Fibroblast of lung (primary cell): ENCODE results near the gene RXFP1. TPM values are rescaled to one million over a fixed set of nuclear protein-coding genes. Genes with fewer than 3 reads are reported as not detected.

Experiments used
- DNase-seq, 2 donors: peaks; one replicate each; pipeline versions ENCODE4 v3.0.0 to v3.0.0-alpha.2; 2010; ENCODE audit warnings: low read depth in 2 of 2
- H2AFZ ChIP-seq: 2 replicates; pipeline ENCODE4 v1.5.1; 2012; ENCODE audit warnings: low read length, control low read depth, inconsistent platforms
- H3K27ac ChIP-seq: 2 replicates; pipeline ENCODE4 v1.5.1; 2011; ENCODE audit warnings: low read length, control low read depth; ENCODE audit not compliant: insufficient read depth
- H3K27me3 ChIP-seq: 2 replicates; pipeline ENCODE4 v1.5.1; 2011; ENCODE audit warnings: mild to moderate bottlenecking, low read length; ENCODE audit not compliant: control insufficient read depth, insufficient read depth
- H3K36me3 ChIP-seq: 2 replicates; pipeline ENCODE4 v1.5.1; 2011; ENCODE audit warnings: low read length; ENCODE audit not compliant: control insufficient read depth, insufficient read depth
- H3K4me1 ChIP-seq: 2 replicates; pipeline ENCODE4 v1.5.1; 2011; ENCODE audit warnings: low read length; ENCODE audit not compliant: control insufficient read depth, insufficient read depth; ENCODE audit errors: extremely low read depth
- H3K4me2 ChIP-seq: 2 replicates; pipeline ENCODE4 v1.5.1; 2011; ENCODE audit warnings: low read length, control low read depth; ENCODE audit not compliant: insufficient read depth; ENCODE audit errors: extremely low read depth
- H3K4me3 ChIP-seq, 4 experiments: fragments of 200-600 bp in 1 of 4; sonication (generic) in 1 of 4; replicated peaks in 1 of 4; 2 replicates each; pipeline ENCODE4 v1.5.1; 2011 to 2016; ENCODE audit warnings: low read length in 4 of 4, low read depth in 3 of 4, mild to moderate bottlenecking in 3 of 4, control low read depth in 2 of 4, inconsistent platforms in 1 of 4, mixed read lengths in 1 of 4; ENCODE audit not compliant: insufficient read depth in 1 of 4; ENCODE audit errors: control extremely low read depth in 1 of 4
- H3K79me2 ChIP-seq: 2 replicates; pipeline ENCODE4 v1.5.1; 2012; ENCODE audit warnings: mild to moderate bottlenecking, low read length, inconsistent platforms; ENCODE audit not compliant: control insufficient read depth, insufficient read depth
- H3K9ac ChIP-seq: 2 replicates; pipeline ENCODE4 v1.5.1; 2011; ENCODE audit warnings: mild to moderate bottlenecking, low read length, control low read depth; ENCODE audit not compliant: insufficient read depth
- H3K9me3 ChIP-seq: 2 replicates; pipeline ENCODE4 v1.5.1; 2012; ENCODE audit warnings: low read depth, low read length; ENCODE audit not compliant: control insufficient read depth, insufficient read depth
- H4K20me1 ChIP-seq: 2 replicates; pipeline ENCODE4 v1.5.1; 2011; ENCODE audit warnings: low read length; ENCODE audit not compliant: control insufficient read depth, insufficient read depth; ENCODE audit errors: extremely low read depth
- CTCF ChIP-seq, 2 donors: IDR thresholded peaks in 1 of 2; conservative IDR thresholded peaks in 1 of 2; 1 replicate in 1 of 2; 2 replicates in 1 of 2; pipeline ENCODE4 v1.5.1; 2011 to 2012; ENCODE audit warnings: low read length in 2 of 2, control low read depth in 1 of 2, inconsistent platforms in 1 of 2, low read depth in 1 of 2, mild to moderate bottlenecking in 1 of 2
- EZH2 ChIP-seq: IDR thresholded peaks from 2 replicates; pipeline ENCODE4 v1.5.1; 2012; ENCODE audit warnings: low read length, control low read depth, mild to moderate bottlenecking; ENCODE audit errors: missing control alignments
- polyA plus RNA-seq, 2 donors: library from polyadenylated mRNA; depleted of rRNA in 1 of 2; stranded (reverse) in 1 of 2; unstranded in 1 of 2; fragments of >200 nt; gene quantifications; 2 replicates each; pipeline ENCODE4 v1.2.1, GENCODE V29; 2011 to 2012; ENCODE audit warnings: missing spikeins in 1 of 2
- total RNA-seq: library from RNA; depleted of rRNA; stranded (reverse); fragments of >200 nt; gene quantifications from 2 replicates; pipeline ENCODE4 v1.2.1, GENCODE V29; 2014

RXFP1 gene
- total and polyA plus RNA-seq, 2 donors (not counting 1 experiment from before 2014, with no cell fraction given): 0.10 to 1.3 TPM

- Histone ChIP-seq H3K4me3 (no peak overlapping the region), H3K27me3 (no peaks in the 10 kb centered on the region), H3K4me2 (no peak overlapping the region), H3K9ac (no peak overlapping the region), H3K9me3 (no peaks in the 10 kb centered on the region), H3K27ac (no peak overlapping the region), H3K4me1 (no peaks in the 10 kb centered on the region), H4K20me1 (no peaks in the 10 kb centered on the region), H2AFZ (no peak overlapping the region), H3K79me2 (no peaks in the 10 kb centered on the region), H3K36me3 (no peaks in the 10 kb centered on the region)
- TF ChIP-seq CTCF (conservative IDR thresholded peaks at IDR 0.05 in 1 of 2, IDR thresholded peaks at IDR 0.05 in 1 of 2; ENCODE audit: low read depth in 1 of 2, low read length in 2 of 2) (no peak), EZH2 (no peak)
- no peak for DNase-seq
Measured at GRCh38 chr4:158500054-158500453, 21.6 kb upstream of the RXFP1 start.

GRCh38 chr4:158513256-158513655, 8.4 kb upstream of the RXFP1 start:
- Histone ChIP-seq H3K79me2 (no peaks in the 10 kb centered on the region), H2AFZ (no peak overlapping the region), H4K20me1 (no peaks in the 10 kb centered on the region), H3K27ac (no peak overlapping the region), H3K4me1 (no peaks in the 10 kb centered on the region), H3K4me3 (no peak overlapping the region), H3K36me3 (no peaks in the 10 kb centered on the region), H3K27me3 (no peaks in the 10 kb centered on the region), H3K4me2 (no peak overlapping the region), H3K9me3 (no peaks in the 10 kb centered on the region), H3K9ac (no peak overlapping the region)
- DNase-seq: no peak
- TF ChIP-seq EZH2: no peak
- TF ChIP-seq CTCF (conservative IDR thresholded peaks at IDR 0.05 in 1 of 2, IDR thresholded peaks at IDR 0.05 in 1 of 2; ENCODE audit: low read depth in 1 of 2, low read length in 2 of 2): no peak

GRCh38 chr4:158519226-158519625, 2.5 kb upstream of the RXFP1 start:
- DNase-seq: no peak
- Histone ChIP-seq H3K79me2 (no peaks in the 10 kb centered on the region), H2AFZ (no peak overlapping the region), H4K20me1 (no peaks in the 10 kb centered on the region), H3K36me3 (no peaks in the 10 kb centered on the region), H3K27ac (no peak overlapping the region), H3K4me3 (no peak overlapping the region), H3K4me1 (no peaks in the 10 kb centered on the region), H3K9me3 (no peaks in the 10 kb centered on the region), H3K9ac (no peak overlapping the region), H3K27me3 (no peaks in the 10 kb centered on the region), H3K4me2 (no peak overlapping the region)
- TF ChIP-seq EZH2: no peak
- TF ChIP-seq CTCF (conservative IDR thresholded peaks at IDR 0.05 in 1 of 2, IDR thresholded peaks at IDR 0.05 in 1 of 2; ENCODE audit: low read depth in 1 of 2, low read length in 2 of 2): no peak
